ENCODE results near the gene LYSMD4.

Gene LYSMD4

GRCh38 chr15:99732751-99733267 is 428 bp downstream of the LYSMD4 start (continued):
- TF ChIP-seq ZBTB44 (tag by site-specific recombination; IDR thresholded peaks at IDR 0.05) (no peak), ZNF692 (tag by site-specific recombination; IDR thresholded peaks at IDR 0.05) (0 out of 2 replicates have a peak, but pooled peaks have one; percentile 32), ZNF610 (tag by site-specific recombination; IDR thresholded peaks at IDR 0.05; ENCODE audit: borderline replicate concordance) (peak; percentile 56; the same call in 1 of the 2 replicates), ZBTB26 (tag by site-specific recombination; optimal IDR thresholded peaks at IDR 0.05) (peak; percentile 63), ZBTB8A (tag by site-specific recombination; IDR thresholded peaks at IDR 0.05) (peak; percentile 26; the same call in 1 of the 2 replicates), ZNF335 (tag by site-specific recombination; conservative IDR thresholded peaks at IDR 0.05) (peak; percentile 67), ZSCAN5A (tag by site-specific recombination; IDR thresholded peaks at IDR 0.05) (peak; percentile 61; the same call in 1 of the 2 replicates), ZNF174 (tag by site-specific recombination; IDR thresholded peaks at IDR 0.05) (no peak), ZNF426 (tag by site-specific recombination; IDR thresholded peaks at IDR 0.05) (no peak), ZEB2 (tag by site-specific recombination; IDR thresholded peaks at IDR 0.05) (0 out of 2 replicates have a peak, but pooled peaks have one; percentile 43), ZXDB (tag by site-specific recombination; IDR thresholded peaks at IDR 0.05) (0 out of 2 replicates have a peak, but pooled peaks have one; percentile 19), EGR2 (tag by site-specific recombination; IDR thresholded peaks at IDR 0.05; ENCODE audit: low read depth) (peak; percentile 50), GLIS2 (tag by site-specific recombination; IDR thresholded peaks at IDR 0.05) (peak; percentile 57; the same call in 1 of the 2 replicates)

- CTCF ChIA-PET = interaction anchor here (0.5 to 4.2 kb wide), 7 partner anchors 23 to 1070 kb away, joined by 3 to 26 read pairs (median 9); no protein-coding TSS in a partner anchor
- Histone ChIP-seq H3K36me3 (ENCODE audit: control insufficient read depth in 2 of 2, insufficient read depth in 1 of 2, low read length in 2 of 2) (peaks cover 0 to 32% of the 10 kb centered on the region in 2 experiments; a peak in 2 of 3 replicates), H3K9me3 (ENCODE audit: control insufficient read depth, insufficient read depth, low read depth, low read length) (no peaks in the 10 kb centered on the region), H3K4me3 (ENCODE audit: low read depth, low read length) (peak overlapping the region; percentile 81), H3K27ac (ENCODE audit: extremely low read depth, low read depth, low read length) (no peak overlapping the region), H3K4me1 (ENCODE audit: control insufficient read depth, insufficient read depth, low read length) (peaks cover 5% of the 10 kb centered on the region; the same call in 1 of the 2 replicates)
- TF ChIP-seq ZNF488 (tag by site-specific recombination; IDR thresholded peaks at IDR 0.05) (no peak), ZNF660 (tag by site-specific recombination; IDR thresholded peaks at IDR 0.05) (no peak), MYNN (tag by site-specific recombination; IDR thresholded peaks at IDR 0.05; ENCODE audit: borderline replicate concordance) (peak; percentile 89), BCL11B (tag by site-specific recombination; IDR thresholded peaks at IDR 0.05; ENCODE audit: low read depth) (no peak), KLF7 (tag by site-specific recombination; IDR thresholded peaks at IDR 0.05; ENCODE audit: borderline replicate concordance) (no peak)
- POLR2A ChIA-PET = interaction anchor here (2.0 kb wide), 1 partner anchor 166 kb away, joined by 4 read pairs; the partner anchor contains the start of gene MEF2A
These were observed 1.0 kb downstream of the LYSMD4 start for GRCh38 chr15:99732124-99732750.

Measured in HEK293 (cell line).